Astrocyte of the spinal cord (primary cell): ENCODE results near the gene NAP1L3.

Source experiments
- DNase-seq: peaks from one replicate; pipeline ENCODE4 v3.0.0; 2011; ENCODE audit warnings: low read depth, low spot score
- H3K4me3 ChIP-seq: 2 replicates; pipeline ENCODE4 v1.5.1; 2011; ENCODE audit warnings: low read depth, mild to moderate bottlenecking, low read length, moderate library complexity
- in situ Hi-C: cut with HindIII; loops from 2 replicates; pipeline ENCODE4 v1.10.0; 2017; ENCODE audit warnings: low sequenced_read_pairs
- TF ChIP-seq, protein P1 (sequence below): IDR thresholded peaks from 2 replicates; pipeline ENCODE4 v1.5.1; 2012; ENCODE audit warnings: low read depth, mild to moderate bottlenecking, low read length, inconsistent platforms

The NAP1L3 gene, protein sequence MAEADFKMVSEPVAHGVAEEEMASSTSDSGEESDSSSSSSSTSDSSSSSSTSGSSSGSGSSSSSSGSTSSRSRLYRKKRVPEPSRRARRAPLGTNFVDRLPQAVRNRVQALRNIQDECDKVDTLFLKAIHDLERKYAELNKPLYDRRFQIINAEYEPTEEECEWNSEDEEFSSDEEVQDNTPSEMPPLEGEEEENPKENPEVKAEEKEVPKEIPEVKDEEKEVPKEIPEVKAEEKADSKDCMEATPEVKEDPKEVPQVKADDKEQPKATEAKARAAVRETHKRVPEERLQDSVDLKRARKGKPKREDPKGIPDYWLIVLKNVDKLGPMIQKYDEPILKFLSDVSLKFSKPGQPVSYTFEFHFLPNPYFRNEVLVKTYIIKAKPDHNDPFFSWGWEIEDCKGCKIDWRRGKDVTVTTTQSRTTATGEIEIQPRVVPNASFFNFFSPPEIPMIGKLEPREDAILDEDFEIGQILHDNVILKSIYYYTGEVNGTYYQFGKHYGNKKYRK

DNA sequence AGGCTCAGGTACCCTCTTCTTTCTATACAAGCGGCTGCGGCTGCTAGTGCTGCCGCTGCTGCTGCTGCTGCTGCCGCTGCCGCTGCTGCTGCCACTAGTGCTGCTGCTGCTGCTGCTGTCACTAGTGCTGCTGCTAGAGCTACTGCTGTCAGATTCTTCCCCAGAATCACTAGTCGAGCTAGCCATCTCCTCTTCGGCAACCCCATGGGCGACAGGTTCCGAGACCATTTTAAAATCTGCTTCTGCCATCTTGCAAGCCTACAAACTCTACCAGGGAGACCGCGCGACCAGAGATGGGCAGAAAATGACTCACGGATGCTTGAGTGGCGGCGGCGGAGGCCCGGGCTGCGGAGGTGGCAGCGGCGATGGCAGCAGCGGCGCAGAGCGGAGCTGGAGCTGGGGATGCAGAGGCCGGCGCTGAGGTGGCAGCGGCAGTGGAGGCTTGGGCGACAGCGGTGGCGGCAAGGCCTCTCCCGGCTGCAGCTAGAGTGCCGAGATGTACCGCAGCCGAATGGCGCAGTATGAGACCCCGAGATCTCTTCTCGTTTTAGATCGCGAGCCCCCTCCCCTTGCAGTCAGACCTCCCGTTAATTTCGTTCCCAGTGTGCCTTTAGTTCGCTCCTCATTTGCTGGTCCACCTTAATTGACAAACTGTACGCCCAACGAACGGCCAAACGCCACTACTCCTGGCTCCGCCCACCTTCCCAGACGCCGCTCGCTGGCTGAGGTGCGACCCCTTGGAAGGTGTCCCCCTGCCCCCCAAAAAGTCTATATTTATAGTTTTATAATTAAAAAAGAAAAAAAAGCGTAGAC is at the start of gene NAP1L3:
Gene NAP1L3 (minus strand): TSS at position 523 of the 813 bp plus-strand sequence. CDS start 274 bp downstream, at position 249.
- H3K4me3 ChIP-seq: peak within 1 kb of the TSS; percentile 57
- TF ChIP-seq, protein P1, sequence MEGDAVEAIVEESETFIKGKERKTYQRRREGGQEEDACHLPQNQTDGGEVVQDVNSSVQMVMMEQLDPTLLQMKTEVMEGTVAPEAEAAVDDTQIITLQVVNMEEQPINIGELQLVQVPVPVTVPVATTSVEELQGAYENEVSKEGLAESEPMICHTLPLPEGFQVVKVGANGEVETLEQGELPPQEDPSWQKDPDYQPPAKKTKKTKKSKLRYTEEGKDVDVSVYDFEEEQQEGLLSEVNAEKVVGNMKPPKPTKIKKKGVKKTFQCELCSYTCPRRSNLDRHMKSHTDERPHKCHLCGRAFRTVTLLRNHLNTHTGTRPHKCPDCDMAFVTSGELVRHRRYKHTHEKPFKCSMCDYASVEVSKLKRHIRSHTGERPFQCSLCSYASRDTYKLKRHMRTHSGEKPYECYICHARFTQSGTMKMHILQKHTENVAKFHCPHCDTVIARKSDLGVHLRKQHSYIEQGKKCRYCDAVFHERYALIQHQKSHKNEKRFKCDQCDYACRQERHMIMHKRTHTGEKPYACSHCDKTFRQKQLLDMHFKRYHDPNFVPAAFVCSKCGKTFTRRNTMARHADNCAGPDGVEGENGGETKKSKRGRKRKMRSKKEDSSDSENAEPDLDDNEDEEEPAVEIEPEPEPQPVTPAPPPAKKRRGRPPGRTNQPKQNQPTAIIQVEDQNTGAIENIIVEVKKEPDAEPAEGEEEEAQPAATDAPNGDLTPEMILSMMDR: no peak
- peak; percentile 84 for DNase-seq
- in situ Hi-C loops: no loop called here

DNA sequence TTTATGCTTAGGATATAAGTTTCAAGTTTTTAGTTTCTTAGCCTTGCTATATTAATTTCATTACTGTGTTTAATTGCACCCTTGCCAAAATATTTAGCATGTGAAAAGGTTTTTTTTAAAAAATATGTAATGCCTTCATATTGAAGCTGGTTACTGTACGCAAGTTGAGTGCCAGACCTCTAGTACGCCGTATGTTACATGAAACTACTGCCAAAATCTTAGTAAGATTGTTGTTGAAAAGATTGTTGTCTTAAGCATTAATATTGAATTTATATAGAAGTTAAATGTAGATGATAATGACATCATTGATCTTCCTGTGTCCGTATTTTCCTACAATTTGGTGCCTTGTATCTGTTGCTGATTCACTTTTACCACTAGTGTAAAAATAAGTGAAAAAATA is 37.7 kb upstream of the NAP1L3 start:
- TF ChIP-seq, protein P1: no peak
- in situ Hi-C loops: no loop called here

GRCh38 chrX:93703701-93704100 is 30.3 kb upstream of the NAP1L3 start:
- no peak for DNase-seq
- no peak overlapping the region for H3K4me3 ChIP-seq
- TF ChIP-seq, protein P1: no peak
- in situ Hi-C loops: no loop called here

More for the DNA sequence above, 37.7 kb upstream of the NAP1L3 start:
- H3K4me3 ChIP-seq: no peak overlapping the region
- DNase-seq: no peak

DNA sequence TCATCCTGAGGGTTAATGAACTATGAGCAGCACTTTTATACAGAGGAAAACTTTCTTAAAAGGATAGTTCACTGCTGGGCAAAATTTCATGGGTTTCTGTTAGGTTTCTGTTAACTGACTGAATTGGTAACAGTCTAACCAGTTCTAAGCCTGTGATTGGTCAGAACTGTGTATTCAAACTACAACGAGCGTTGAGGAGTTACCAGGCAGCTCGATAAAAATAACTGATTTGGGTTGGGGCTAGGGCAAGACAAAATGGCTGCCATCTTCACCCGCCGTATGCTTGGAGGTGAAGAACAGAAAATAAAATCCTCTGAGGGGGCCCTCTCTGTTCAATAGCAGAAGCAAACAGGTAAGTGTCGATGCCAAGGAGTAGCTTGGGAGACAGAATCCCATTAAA is 22.6 kb upstream of the NAP1L3 start:
- TF ChIP-seq, protein P1: no peak
- no peak for DNase-seq
- in situ Hi-C loops: no loop called here
- H3K4me3 ChIP-seq: no peak overlapping the region

GRCh38 chrX:93673869-93674271 is 492 bp upstream of the NAP1L3 start, which contains the start of gene FAM133A:
Gene FAM133A, plus strand, starts transcription at chrX:93674206. Its CDS starts 35,214 bp downstream, at chrX:93709420.
- DNase-seq: peak; percentile 73
- H3K4me3 ChIP-seq: peak within 1 kb of the TSS; percentile 57
- in situ Hi-C loops: no loop called here
- TF ChIP-seq, protein P1: no peak

- no peak overlapping the region for H3K4me3 ChIP-seq
- DNase-seq: no peak
- in situ Hi-C loops: no loop called here
- TF ChIP-seq, protein P1: no peak
Measured at GRCh38 chrX:93660575-93660974, 12.8 kb downstream of the NAP1L3 start.
